K562 treated with DMSO at 1 percent for 48 hours (cell line): ENCODE results near the gene KCNC2. TPM values are rescaled to one million over a fixed set of nuclear protein-coding genes. Genes with fewer than 3 reads are reported as not detected.

Experiments used
- total RNA-seq: library from RNA; unstranded; fragments of 300-600 nt; gene quantifications from 2 replicates; pipeline ENCODE4 v1.2.3, GENCODE V29; 2022; ENCODE audit warnings: low replicate concordance; ENCODE audit errors: extremely low read depth

Gene KCNC2
- total RNA-seq = not detected in 2 replicates

DNA sequence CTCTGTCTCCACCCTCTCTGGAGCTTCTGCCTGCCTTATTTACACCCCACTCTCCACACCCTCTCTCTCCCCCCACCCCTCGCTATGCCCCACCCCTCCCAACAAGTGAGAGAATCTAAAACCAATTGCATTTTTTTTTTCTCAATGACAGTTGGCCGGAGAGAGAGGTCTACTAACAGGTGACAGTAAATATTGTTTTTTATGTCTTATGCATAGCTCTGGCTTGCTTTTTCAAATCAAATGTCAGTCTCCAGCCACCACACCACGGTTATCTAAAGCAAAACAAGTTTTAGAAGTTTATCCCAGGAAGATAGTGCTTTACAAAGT, at the start of gene KCNC2:
KCNC2 (minus strand) TSS at position 28 of the 327 bp plus-strand sequence.

Other genes starting within 250 kb of the KCNC2 start
- gene CAPS2, start 120.5 kb upstream of the KCNC2 start, total RNA-seq = not detected in 2 replicates
- not detected in 2 replicates for gene GLIPR1L1, start 124.8 kb upstream of the KCNC2 start, total RNA-seq
- not detected in 2 replicates for gene GLIPR1L2, start 181.2 kb upstream of the KCNC2 start, total RNA-seq